ENCODE results near the gene VTI1A. TPM values are rescaled to one million over a fixed set of nuclear protein-coding genes. Genes with fewer than 3 reads are reported as not detected.

VTI1A gene
- total RNA-seq, 1 donor from 2014 or later, result 33.3 TPM

DNA sequence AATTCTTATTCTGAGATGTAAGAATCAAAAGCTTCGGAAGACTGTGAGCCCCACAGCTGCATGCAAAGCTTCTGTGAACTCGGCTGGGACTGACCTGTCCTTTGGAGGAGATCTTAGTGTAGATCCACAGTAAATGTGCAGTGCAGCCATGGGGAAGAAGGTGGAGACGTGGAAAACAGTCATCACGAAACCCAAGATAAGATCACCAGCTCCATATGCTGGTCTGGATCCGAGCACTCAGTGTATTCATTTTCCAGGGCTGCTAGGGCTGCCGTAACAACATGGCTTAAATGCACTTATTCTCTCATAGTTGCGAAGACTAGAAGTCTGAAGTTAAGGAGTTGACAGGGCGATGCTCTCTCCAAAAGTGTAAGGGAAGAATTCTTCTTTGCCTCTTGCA lies 360.0 kb downstream of the VTI1A start:
- Histone ChIP-seq H3K36me3 (ENCODE audit: insufficient read depth, low read length) (no peaks in the 10 kb centered on the region), H2AFZ (ENCODE audit: low read depth, low read length) (no peak overlapping the region), H3K9ac (ENCODE audit: low read length) (no peak overlapping the region), H3K4me3 (ENCODE audit: insufficient read depth, low read depth, low read length) (no peak overlapping the region), H3K79me2 (ENCODE audit: insufficient read depth, low read length) (no peaks in the 10 kb centered on the region), H3K9me3 (ENCODE audit: insufficient read depth, low read depth, low read length) (no peaks in the 10 kb centered on the region), H3K4me2 (ENCODE audit: low read length) (no peak overlapping the region), H3K27ac (ENCODE audit: low read depth, low read length) (no peak overlapping the region), H3K4me1 (ENCODE audit: insufficient read depth, low read length) (peaks cover 3% of the 10 kb centered on the region), H4K20me1 (ENCODE audit: insufficient read depth, low read length) (no peaks in the 10 kb centered on the region), H3K27me3 (ENCODE audit: insufficient read depth, low read length) (no peaks in the 10 kb centered on the region)
- peaks cover 28% of the 10 kb centered on the region for H3K4me1 Mint-ChIP-seq (ENCODE audit: low read depth, unreplicated experiment)
- H3K27ac Mint-ChIP-seq (ENCODE audit: unreplicated experiment), result no peak overlapping the region
- no peak overlapping the region for H3K4me3 Mint-ChIP-seq (ENCODE audit: unreplicated experiment)
- no peaks in the 10 kb centered on the region for H3K9me3 Mint-ChIP-seq (ENCODE audit: unreplicated experiment)
- TF ChIP-seq, protein P1, sequence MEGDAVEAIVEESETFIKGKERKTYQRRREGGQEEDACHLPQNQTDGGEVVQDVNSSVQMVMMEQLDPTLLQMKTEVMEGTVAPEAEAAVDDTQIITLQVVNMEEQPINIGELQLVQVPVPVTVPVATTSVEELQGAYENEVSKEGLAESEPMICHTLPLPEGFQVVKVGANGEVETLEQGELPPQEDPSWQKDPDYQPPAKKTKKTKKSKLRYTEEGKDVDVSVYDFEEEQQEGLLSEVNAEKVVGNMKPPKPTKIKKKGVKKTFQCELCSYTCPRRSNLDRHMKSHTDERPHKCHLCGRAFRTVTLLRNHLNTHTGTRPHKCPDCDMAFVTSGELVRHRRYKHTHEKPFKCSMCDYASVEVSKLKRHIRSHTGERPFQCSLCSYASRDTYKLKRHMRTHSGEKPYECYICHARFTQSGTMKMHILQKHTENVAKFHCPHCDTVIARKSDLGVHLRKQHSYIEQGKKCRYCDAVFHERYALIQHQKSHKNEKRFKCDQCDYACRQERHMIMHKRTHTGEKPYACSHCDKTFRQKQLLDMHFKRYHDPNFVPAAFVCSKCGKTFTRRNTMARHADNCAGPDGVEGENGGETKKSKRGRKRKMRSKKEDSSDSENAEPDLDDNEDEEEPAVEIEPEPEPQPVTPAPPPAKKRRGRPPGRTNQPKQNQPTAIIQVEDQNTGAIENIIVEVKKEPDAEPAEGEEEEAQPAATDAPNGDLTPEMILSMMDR (IDR thresholded peaks at IDR 0.05; ENCODE audit: insufficient read depth, low read depth, low read length), result no peak
- no peak for TF ChIP-seq EZH2 (IDR thresholded peaks at IDR 0.05; ENCODE audit: insufficient read depth, low read length)
- DNase-seq (ENCODE audit: low read depth), result no peak
- H3K27me3 Mint-ChIP-seq (ENCODE audit: low read depth, unreplicated experiment), result no peaks in the 10 kb centered on the region
- no peaks in the 10 kb centered on the region for H3K36me3 Mint-ChIP-seq (ENCODE audit: low read depth, unreplicated experiment)
- no peak for FAIRE-seq

DNA sequence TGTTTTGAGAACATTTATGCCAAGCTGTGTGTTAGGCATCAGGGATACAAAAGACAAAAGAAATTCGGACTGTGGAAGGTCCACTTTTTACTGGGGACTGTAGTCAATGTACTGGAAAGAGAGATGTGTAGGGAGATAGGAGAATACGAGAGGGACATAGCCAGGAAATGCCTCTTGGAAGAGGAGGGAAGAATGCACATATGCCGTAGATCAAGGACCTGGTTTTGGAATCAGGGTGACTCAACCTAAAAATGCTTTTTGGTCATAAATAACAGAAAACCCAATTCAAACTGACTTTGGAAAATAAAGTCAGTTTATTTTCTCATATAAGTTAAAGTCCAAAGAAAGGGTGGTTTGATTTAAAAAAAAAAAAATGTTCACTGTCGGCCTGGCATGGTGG lies 362.7 kb downstream of the VTI1A start:
- H3K27ac ChIP-seq (ENCODE audit: low read depth, low read length), result no peak overlapping the region
- H3K27ac Mint-ChIP-seq (ENCODE audit: unreplicated experiment), result no peak overlapping the region
- DNase-seq (ENCODE audit: low read depth), result no peak

GRCh38 chr10:112810711-112811151 lies 363.7 kb downstream of the VTI1A start:
- H3K27me3 Mint-ChIP-seq (ENCODE audit: low read depth, unreplicated experiment), result no peaks in the 10 kb centered on the region

More for the DNA sequence above, 362.7 kb downstream of the VTI1A start:
- Mint-ChIP-seq H3K27me3 (ENCODE audit: low read depth, unreplicated experiment) (no peaks in the 10 kb centered on the region), H3K9me3 (ENCODE audit: unreplicated experiment) (no peaks in the 10 kb centered on the region), H3K4me1 (ENCODE audit: low read depth, unreplicated experiment) (peaks cover 52% of the 10 kb centered on the region), H3K36me3 (ENCODE audit: low read depth, unreplicated experiment) (no peaks in the 10 kb centered on the region), H3K4me3 (ENCODE audit: unreplicated experiment) (peak overlapping the region; percentile 7)
- no peak overlapping the region for H3K4me3 ChIP-seq (ENCODE audit: insufficient read depth, low read depth, low read length)
- H3K79me2 ChIP-seq (ENCODE audit: insufficient read depth, low read length), result no peaks in the 10 kb centered on the region
- H3K36me3 ChIP-seq (ENCODE audit: insufficient read depth, low read length), result no peaks in the 10 kb centered on the region
- peaks cover 4% of the 10 kb centered on the region for H4K20me1 ChIP-seq (ENCODE audit: insufficient read depth, low read length)
- no peak for FAIRE-seq
- TF ChIP-seq EZH2 (IDR thresholded peaks at IDR 0.05; ENCODE audit: insufficient read depth, low read length), result no peak
- TF ChIP-seq, protein P1 (IDR thresholded peaks at IDR 0.05; ENCODE audit: insufficient read depth, low read depth, low read length), result no peak
- H3K27me3 ChIP-seq (ENCODE audit: insufficient read depth, low read length), result no peaks in the 10 kb centered on the region
- peaks cover 14% of the 10 kb centered on the region for H3K4me1 ChIP-seq (ENCODE audit: insufficient read depth, low read length)
- no peak overlapping the region for H3K9ac ChIP-seq (ENCODE audit: low read length)
- H2AFZ ChIP-seq (ENCODE audit: low read depth, low read length), result no peak overlapping the region
- H3K9me3 ChIP-seq (ENCODE audit: insufficient read depth, low read depth, low read length), result no peaks in the 10 kb centered on the region
- H3K4me2 ChIP-seq (ENCODE audit: low read length), result no peak overlapping the region

More at GRCh38 chr10:112810711-112811151, 363.7 kb downstream of the VTI1A start:
- Mint-ChIP-seq H3K9me3 (ENCODE audit: unreplicated experiment) (no peaks in the 10 kb centered on the region), H3K27ac (ENCODE audit: unreplicated experiment) (peak overlapping the region; percentile 53), H3K4me1 (ENCODE audit: low read depth, unreplicated experiment) (peaks cover 59% of the 10 kb centered on the region), H3K36me3 (ENCODE audit: low read depth, unreplicated experiment) (no peaks in the 10 kb centered on the region), H3K4me3 (ENCODE audit: unreplicated experiment) (no peak overlapping the region)
- peak; percentile 37 for DNase-seq (ENCODE audit: low read depth)
- Histone ChIP-seq H3K4me3 (ENCODE audit: insufficient read depth, low read depth, low read length) (no peak overlapping the region), H3K9me3 (ENCODE audit: insufficient read depth, low read depth, low read length) (no peaks in the 10 kb centered on the region), H3K27ac (ENCODE audit: low read depth, low read length) (no peak overlapping the region), H3K4me2 (ENCODE audit: low read length) (no peak overlapping the region), H4K20me1 (ENCODE audit: insufficient read depth, low read length) (peaks cover 7% of the 10 kb centered on the region), H3K36me3 (ENCODE audit: insufficient read depth, low read length) (no peaks in the 10 kb centered on the region), H2AFZ (ENCODE audit: low read depth, low read length) (no peak overlapping the region), H3K27me3 (ENCODE audit: insufficient read depth, low read length) (no peaks in the 10 kb centered on the region), H3K9ac (ENCODE audit: low read length) (no peak overlapping the region), H3K79me2 (ENCODE audit: insufficient read depth, low read length) (no peaks in the 10 kb centered on the region), H3K4me1 (ENCODE audit: insufficient read depth, low read length) (peaks cover 21% of the 10 kb centered on the region)
- no peak for TF ChIP-seq EZH2 (IDR thresholded peaks at IDR 0.05; ENCODE audit: insufficient read depth, low read length)
- TF ChIP-seq, protein P1 (IDR thresholded peaks at IDR 0.05; ENCODE audit: insufficient read depth, low read depth, low read length), result no peak
- no peak for FAIRE-seq

All from astrocyte (in vitro differentiated cells and primary cell).